Loucy (cell line): ENCODE results near the gene TAAR2.
"Not testable (repeated sequence)": the region's sequence is repeated elsewhere in the genome, so short reads cannot be mapped to it uniquely, and the experiment has no call there.

Experiments
- EZH2phosphoT487 ChIP-seq: fragments of 200-600 bp; IDR thresholded peaks from 2 replicates; pipeline ENCODE4 v1.6.1; 2018; ENCODE audit warnings: antibody characterized with exemption, mild to moderate bottlenecking, moderate library complexity, borderline replicate concordance
- TF ChIP-seq, protein P1 (sequence below): fragments of 200-600 bp; sonication (generic); conservative IDR thresholded peaks from 2 replicates; pipeline ENCODE4 v1.5.1; 2014; ENCODE audit warnings: mild to moderate bottlenecking, antibody characterized with exemption, low read length

DNA sequence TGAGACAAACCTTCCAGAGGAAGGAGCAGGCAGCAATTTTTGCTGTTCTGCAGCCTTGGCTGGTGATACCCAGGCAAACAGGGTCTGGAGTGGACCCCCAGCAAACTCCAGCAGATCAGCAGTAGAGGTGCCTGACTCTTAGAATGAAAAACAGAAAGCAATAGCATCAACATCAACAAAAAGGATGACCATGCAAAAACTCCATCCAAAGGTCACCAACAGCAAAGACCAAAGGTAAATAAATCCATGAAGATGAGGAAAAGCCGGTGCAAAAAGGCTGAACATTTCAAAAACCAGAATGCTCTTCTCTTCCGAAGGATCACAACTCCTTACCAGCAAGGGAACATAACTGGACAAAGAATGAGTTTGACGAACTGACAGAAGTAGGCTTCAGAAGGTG lies 11.8 kb upstream of the TAAR2 start:
- TF ChIP-seq EZH2phosphoT487, result not testable (repeated sequence)
- TF ChIP-seq, protein P1, sequence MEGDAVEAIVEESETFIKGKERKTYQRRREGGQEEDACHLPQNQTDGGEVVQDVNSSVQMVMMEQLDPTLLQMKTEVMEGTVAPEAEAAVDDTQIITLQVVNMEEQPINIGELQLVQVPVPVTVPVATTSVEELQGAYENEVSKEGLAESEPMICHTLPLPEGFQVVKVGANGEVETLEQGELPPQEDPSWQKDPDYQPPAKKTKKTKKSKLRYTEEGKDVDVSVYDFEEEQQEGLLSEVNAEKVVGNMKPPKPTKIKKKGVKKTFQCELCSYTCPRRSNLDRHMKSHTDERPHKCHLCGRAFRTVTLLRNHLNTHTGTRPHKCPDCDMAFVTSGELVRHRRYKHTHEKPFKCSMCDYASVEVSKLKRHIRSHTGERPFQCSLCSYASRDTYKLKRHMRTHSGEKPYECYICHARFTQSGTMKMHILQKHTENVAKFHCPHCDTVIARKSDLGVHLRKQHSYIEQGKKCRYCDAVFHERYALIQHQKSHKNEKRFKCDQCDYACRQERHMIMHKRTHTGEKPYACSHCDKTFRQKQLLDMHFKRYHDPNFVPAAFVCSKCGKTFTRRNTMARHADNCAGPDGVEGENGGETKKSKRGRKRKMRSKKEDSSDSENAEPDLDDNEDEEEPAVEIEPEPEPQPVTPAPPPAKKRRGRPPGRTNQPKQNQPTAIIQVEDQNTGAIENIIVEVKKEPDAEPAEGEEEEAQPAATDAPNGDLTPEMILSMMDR, result not testable (repeated sequence)
